ENCODE data around the gene NADSYN1. TPM values are rescaled to one million over a fixed set of nuclear protein-coding genes. Genes with fewer than 3 reads are reported as not detected.
"Not testable (repeated sequence)": the region's sequence is repeated elsewhere in the genome, so short reads cannot be mapped to it uniquely, and the experiment has no call there.

NADSYN1 gene
- total RNA-seq, 3 donors from 2014 or later, result 112 to 210 (median 141) TPM

- ATAC-seq, result no peak
- intact Hi-C loops (cut with DNase I, micrococcal nuclease), result no loop called here
- no peak for DNase-seq
These were observed 65.8 kb downstream of the NADSYN1 start for GRCh38 chr11:71518506-71519471.

GRCh38 chr11:71519546-71519945 lies 66.5 kb downstream of the NADSYN1 start:
- intact Hi-C loops (cut with DNase I, micrococcal nuclease), result no loop called here
- TF ChIP-seq CTCF (IDR thresholded peaks at IDR 0.05), result no peak
- H3K4me3 ChIP-seq, result no peak overlapping the region
- H3K36me3 ChIP-seq (ENCODE audit: low read depth), result no peaks in the 10 kb centered on the region
- no peaks in the 10 kb centered on the region for H3K9me3 ChIP-seq
- no peaks in the 10 kb centered on the region for H3K4me1 ChIP-seq (ENCODE audit: low read depth)
- ATAC-seq (no peak), DNase-seq (no peak)

More at GRCh38 chr11:71518506-71519471, 65.8 kb downstream of the NADSYN1 start:
- H3K4me1 ChIP-seq (ENCODE audit: low read depth), result no peaks in the 10 kb centered on the region
- no peak overlapping the region for H3K4me3 ChIP-seq
- TF ChIP-seq CTCF (IDR thresholded peaks at IDR 0.05), result no peak
- H3K36me3 ChIP-seq (ENCODE audit: low read depth), result no peaks in the 10 kb centered on the region
- no peaks in the 10 kb centered on the region for H3K9me3 ChIP-seq

- intact Hi-C loops (cut with DNase I, micrococcal nuclease), result no loop called here
- DNase-seq (no peak), ATAC-seq (no peak)
- H3K9me3 ChIP-seq, result no peaks in the 10 kb centered on the region
- no peaks in the 10 kb centered on the region for H3K36me3 ChIP-seq (ENCODE audit: low read depth)
- no peak overlapping the region for H3K4me3 ChIP-seq
- no peaks in the 10 kb centered on the region for H3K4me1 ChIP-seq (ENCODE audit: low read depth)
- TF ChIP-seq CTCF (IDR thresholded peaks at IDR 0.05), result no peak
These were observed 72.4 kb downstream of the NADSYN1 start for GRCh38 chr11:71525188-71525937.

- H3K4me3 ChIP-seq, result no peak overlapping the region
- peak; percentile 71 for ATAC-seq
- no peaks in the 10 kb centered on the region for H3K4me1 ChIP-seq (ENCODE audit: low read depth)
- no peaks in the 10 kb centered on the region for H3K9me3 ChIP-seq
- no peak for TF ChIP-seq CTCF (IDR thresholded peaks at IDR 0.05)
- H3K36me3 ChIP-seq (ENCODE audit: low read depth), result no peaks in the 10 kb centered on the region
- intact Hi-C loops (cut with DNase I, micrococcal nuclease), result no loop called here
- DNase-seq, result peak in 1 of 3 donors; percentile 5
These were observed 73.0 kb downstream of the NADSYN1 start for GRCh38 chr11:71525938-71526495.

GRCh38 chr11:71526796-71527575 lies 74.0 kb downstream of the NADSYN1 start, which contains the start of gene KRTAP5-7:
TSS of gene KRTAP5-7 (plus strand) at chr11:71527267. CDS start at chr11:71527301, 34 bp downstream.
- intact Hi-C loops (cut with DNase I, micrococcal nuclease); DNase-seq; H3K4me3 ChIP-seq; H3K9me3 ChIP-seq; H3K4me1 ChIP-seq (ENCODE audit: low read depth); H3K36me3 ChIP-seq (ENCODE audit: low read depth): not testable (repeated sequence)
- ATAC-seq, result peak; percentile 31
